Peyer's patch (tissue), 4 donors: ENCODE data around the gene FCSK.

Experiments
- CTCF ChIP-seq, 6 experiments: fragments of 450-650 bp in 4 of 6; fragments of 200-600 bp in 2 of 6; sonication (generic) in 1 of 6; IDR thresholded peaks; one replicate each; pipeline ENCODE4 v1.5.1; 2017 to 2019; ENCODE audit warnings: antibody characterized with exemption in 6 of 6, mild to moderate bottlenecking in 3 of 6, moderate library complexity in 1 of 6
- POLR2A ChIP-seq, 2 donors: fragments of 450-650 bp; IDR thresholded peaks; one replicate each; pipeline ENCODE4 v1.5.1; 2017; ENCODE audit warnings: antibody characterized with exemption in 2 of 2, mild to moderate bottlenecking in 2 of 2, moderate library complexity in 2 of 2

- no peak for TF ChIP-seq CTCF (IDR thresholded peaks at IDR 0.05)
- TF ChIP-seq POLR2A (IDR thresholded peaks at IDR 0.05) = no peak
Measured at GRCh38 chr16:70482624-70483023, 28.2 kb downstream of the FCSK start.
